ENCODE data around the gene ENDOV.

Gene ENDOV

DNA sequence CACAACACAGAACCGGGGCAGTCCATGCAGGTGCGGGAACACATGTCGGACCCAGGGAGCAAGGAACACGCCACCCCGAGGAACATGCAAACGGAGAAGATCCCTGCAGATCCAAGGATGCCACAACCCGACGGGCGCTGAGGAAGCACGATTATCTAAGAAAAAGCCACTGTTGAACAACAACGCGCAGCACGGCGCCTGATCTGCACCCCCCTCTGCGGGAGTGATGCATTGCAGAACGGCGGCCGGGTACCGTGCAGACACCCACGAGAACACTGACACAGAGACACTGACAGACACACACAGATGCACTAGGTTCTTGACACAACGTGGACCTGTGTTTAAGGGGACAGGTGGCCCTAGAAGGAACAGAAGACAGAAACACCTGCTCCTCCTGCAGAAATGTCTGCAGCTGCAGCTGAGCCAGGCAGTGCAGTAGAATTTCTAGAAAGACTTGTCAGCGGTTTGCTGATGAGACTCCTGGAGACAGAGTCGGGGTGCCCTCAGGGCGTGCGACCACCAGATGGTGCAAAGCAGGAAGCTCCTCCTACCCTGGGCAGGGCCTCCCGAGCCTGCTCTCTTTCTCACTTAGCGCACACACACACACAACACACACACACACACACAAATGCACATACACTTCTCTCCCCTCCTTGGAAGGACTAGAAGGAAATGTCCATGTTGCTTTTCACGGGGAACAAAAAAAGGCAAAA lies 54.0 kb downstream of the ENDOV start:
- Mint-ChIP-seq H3K4me3 (no peak overlapping the region), H3K9me3 (no peaks in the 10 kb centered on the region), H3K27ac (no peak overlapping the region), H3K36me3 (ENCODE audit: insufficient read depth) (peaks cover 3% of the 10 kb centered on the region), H3K4me1 (ENCODE audit: low read depth in 2 of 2) (peaks cover 13 to 18% of the 10 kb centered on the region in 2 donors), H3K27me3 (peaks cover 66 to 100% of the 10 kb centered on the region in 2 donors)
- no peak for DNase-seq
- ATAC-seq (replicated peaks): no peak

GRCh38 chr17:80469667-80470066 lies 54.7 kb downstream of the ENDOV start:
- H3K27me3 Mint-ChIP-seq: peaks cover 73 to 100% of the 10 kb centered on the region in 2 donors

GRCh38 chr17:80470603-80471002 lies 55.6 kb downstream of the ENDOV start:
- Mint-ChIP-seq H3K36me3 (ENCODE audit: insufficient read depth) (peaks cover 3% of the 10 kb centered on the region), H3K9me3 (no peaks in the 10 kb centered on the region), H3K27ac (no peak overlapping the region), H3K4me3 (no peak overlapping the region), H3K27me3 (peaks cover 68 to 100% of the 10 kb centered on the region in 2 donors), H3K4me1 (ENCODE audit: low read depth in 2 of 2) (peaks cover 21 to 28% of the 10 kb centered on the region in 2 donors)
- ATAC-seq (replicated peaks): no peak
- no peak for DNase-seq

More at GRCh38 chr17:80469667-80470066, 54.7 kb downstream of the ENDOV start:
- Mint-ChIP-seq H3K4me3 (no peak overlapping the region), H3K27ac (no peak overlapping the region), H3K36me3 (ENCODE audit: insufficient read depth) (peaks cover 3% of the 10 kb centered on the region), H3K9me3 (no peaks in the 10 kb centered on the region), H3K4me1 (ENCODE audit: low read depth in 2 of 2) (peaks cover 17 to 20% of the 10 kb centered on the region in 2 donors)
- DNase-seq (no peak), ATAC-seq (replicated peaks) (no peak)

DNA sequence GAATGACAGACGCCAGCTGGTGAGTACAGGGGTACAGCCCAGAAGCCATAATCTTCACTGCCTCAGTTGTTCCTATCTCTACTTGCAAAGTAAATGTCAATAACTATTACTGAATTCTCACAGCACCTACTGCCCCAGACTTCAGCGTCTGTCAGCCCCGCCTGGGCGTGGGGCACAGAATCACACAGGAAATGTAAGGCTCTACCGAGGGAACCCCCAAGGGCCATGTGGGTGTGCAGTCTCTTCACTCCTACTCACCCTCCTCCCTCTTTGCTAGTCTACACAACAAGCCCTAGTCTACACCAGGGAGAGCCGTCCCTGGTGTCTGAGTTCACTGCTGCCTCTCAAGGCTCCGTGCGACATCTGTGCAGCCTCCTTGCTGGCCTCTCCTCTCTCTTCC lies 57.0 kb downstream of the ENDOV start:
- Mint-ChIP-seq H3K27me3 (peaks cover 61 to 90% of the 10 kb centered on the region in 2 donors), H3K9me3 (no peaks in the 10 kb centered on the region), H3K27ac (peak overlapping the region; percentile 87 to 88), H3K36me3 (ENCODE audit: insufficient read depth) (peaks cover 3% of the 10 kb centered on the region), H3K4me1 (ENCODE audit: low read depth in 2 of 2) (peaks cover 21 to 28% of the 10 kb centered on the region in 2 donors), H3K4me3 (peak overlapping the region; percentile 53 to 61)
- DNase-seq (peak; percentile 36 to 49 (median 48)), ATAC-seq (replicated peaks) (peak; percentile 92)

DNA sequence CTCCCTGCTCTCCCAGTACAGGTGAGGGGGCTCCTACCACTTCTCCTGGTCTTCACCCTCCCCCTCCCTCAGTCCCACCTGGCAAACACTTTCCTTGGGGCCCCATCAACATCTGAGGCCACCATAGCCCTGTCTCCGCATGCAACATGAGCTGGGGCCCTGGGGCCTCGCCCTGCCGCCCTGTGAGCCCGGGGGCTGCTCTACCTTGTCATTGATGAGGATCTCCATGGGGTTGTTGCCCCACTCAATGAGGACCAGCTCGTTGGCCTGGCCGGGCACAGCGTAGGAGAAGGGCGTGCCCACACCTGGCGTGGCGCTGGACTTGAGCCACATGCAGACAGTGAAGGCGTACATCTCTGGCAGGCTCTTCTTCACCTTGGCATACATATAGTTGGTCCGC lies 58.0 kb downstream of the ENDOV start:
- Mint-ChIP-seq H3K27me3 (peaks cover 51 to 79% of the 10 kb centered on the region in 2 donors), H3K9me3 (no peaks in the 10 kb centered on the region), H3K36me3 (ENCODE audit: insufficient read depth) (peaks cover 3% of the 10 kb centered on the region), H3K27ac (no peak overlapping the region), H3K4me1 (ENCODE audit: low read depth in 2 of 2) (peaks cover 21 to 28% of the 10 kb centered on the region in 2 donors), H3K4me3 (no peak overlapping the region)
- DNase-seq (no peak), ATAC-seq (replicated peaks) (no peak)

- no peak overlapping the region for H3K27ac Mint-ChIP-seq
- peaks cover 3% of the 10 kb centered on the region for H3K36me3 Mint-ChIP-seq (ENCODE audit: insufficient read depth)
- no peak for ATAC-seq (replicated peaks)
- H3K4me3 Mint-ChIP-seq: no peak overlapping the region
- DNase-seq: no peak
- peaks cover 44 to 72% of the 10 kb centered on the region in 2 donors for H3K27me3 Mint-ChIP-seq
- H3K4me1 Mint-ChIP-seq (ENCODE audit: low read depth in 2 of 2): peaks cover 21 to 26% of the 10 kb centered on the region in 2 donors
- no peaks in the 10 kb centered on the region for H3K9me3 Mint-ChIP-seq
Observed at GRCh38 chr17:80473701-80474100, 58.7 kb downstream of the ENDOV start.

DNA sequence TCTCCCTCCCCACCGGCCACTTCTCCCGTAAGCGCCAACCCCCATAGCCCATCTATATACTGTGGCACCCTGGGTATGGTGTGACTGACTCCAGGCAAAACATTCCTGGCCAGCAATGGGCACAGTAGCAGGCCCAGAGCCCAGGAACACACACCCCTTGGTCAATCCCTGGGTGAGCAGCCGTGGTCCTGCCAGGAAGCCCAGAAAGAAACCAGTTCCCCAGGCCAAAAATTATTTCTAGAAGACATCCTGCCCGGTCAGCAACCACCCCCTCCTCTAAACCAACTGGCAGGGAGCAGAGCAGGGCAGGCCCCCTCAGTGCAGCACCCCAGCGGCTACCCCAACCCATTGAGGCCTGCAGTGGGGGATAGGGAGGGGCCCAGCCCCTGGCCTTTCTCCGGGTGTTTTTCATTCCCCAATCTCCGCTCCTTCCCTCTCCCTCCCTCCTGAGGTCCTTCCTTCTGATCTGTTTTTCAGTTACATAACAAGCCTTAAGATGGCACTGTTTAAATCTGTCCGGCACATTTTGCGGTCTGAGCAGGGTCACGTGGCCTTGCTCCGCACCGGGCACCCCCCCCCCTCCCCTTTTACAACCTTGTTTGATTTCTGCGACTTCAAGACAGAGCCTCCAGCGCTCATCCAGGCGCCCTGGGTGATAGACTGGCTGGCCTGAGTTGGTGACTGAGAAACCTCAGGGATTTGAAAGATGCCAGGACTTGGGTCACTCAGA lies 59.4 kb downstream of the ENDOV start:
- H3K27me3 Mint-ChIP-seq: peaks cover 45 to 72% of the 10 kb centered on the region in 2 donors
- H3K4me3 Mint-ChIP-seq: peak overlapping the region; percentile 73 to 75
- no peak for DNase-seq
- H3K9me3 Mint-ChIP-seq: no peaks in the 10 kb centered on the region
- no peak for ATAC-seq (replicated peaks)
- peaks cover 21 to 26% of the 10 kb centered on the region in 2 donors for H3K4me1 Mint-ChIP-seq (ENCODE audit: low read depth in 2 of 2)
- no peak overlapping the region for H3K27ac Mint-ChIP-seq
- peaks cover 3% of the 10 kb centered on the region for H3K36me3 Mint-ChIP-seq (ENCODE audit: insufficient read depth)

- peaks cover 3% of the 10 kb centered on the region for H3K36me3 Mint-ChIP-seq (ENCODE audit: insufficient read depth)
- peaks cover 21 to 26% of the 10 kb centered on the region in 2 donors for H3K4me1 Mint-ChIP-seq (ENCODE audit: low read depth in 2 of 2)
- no peak for ATAC-seq (replicated peaks)
- no peak overlapping the region for H3K27ac Mint-ChIP-seq
- no peaks in the 10 kb centered on the region for H3K9me3 Mint-ChIP-seq
- H3K4me3 Mint-ChIP-seq: peak overlapping the region; percentile 73 to 75
- peaks cover 52 to 72% of the 10 kb centered on the region in 2 donors for H3K27me3 Mint-ChIP-seq
- no peak for DNase-seq
Observed at GRCh38 chr17:80474961-80475909, 60.3 kb downstream of the ENDOV start.

DNA sequence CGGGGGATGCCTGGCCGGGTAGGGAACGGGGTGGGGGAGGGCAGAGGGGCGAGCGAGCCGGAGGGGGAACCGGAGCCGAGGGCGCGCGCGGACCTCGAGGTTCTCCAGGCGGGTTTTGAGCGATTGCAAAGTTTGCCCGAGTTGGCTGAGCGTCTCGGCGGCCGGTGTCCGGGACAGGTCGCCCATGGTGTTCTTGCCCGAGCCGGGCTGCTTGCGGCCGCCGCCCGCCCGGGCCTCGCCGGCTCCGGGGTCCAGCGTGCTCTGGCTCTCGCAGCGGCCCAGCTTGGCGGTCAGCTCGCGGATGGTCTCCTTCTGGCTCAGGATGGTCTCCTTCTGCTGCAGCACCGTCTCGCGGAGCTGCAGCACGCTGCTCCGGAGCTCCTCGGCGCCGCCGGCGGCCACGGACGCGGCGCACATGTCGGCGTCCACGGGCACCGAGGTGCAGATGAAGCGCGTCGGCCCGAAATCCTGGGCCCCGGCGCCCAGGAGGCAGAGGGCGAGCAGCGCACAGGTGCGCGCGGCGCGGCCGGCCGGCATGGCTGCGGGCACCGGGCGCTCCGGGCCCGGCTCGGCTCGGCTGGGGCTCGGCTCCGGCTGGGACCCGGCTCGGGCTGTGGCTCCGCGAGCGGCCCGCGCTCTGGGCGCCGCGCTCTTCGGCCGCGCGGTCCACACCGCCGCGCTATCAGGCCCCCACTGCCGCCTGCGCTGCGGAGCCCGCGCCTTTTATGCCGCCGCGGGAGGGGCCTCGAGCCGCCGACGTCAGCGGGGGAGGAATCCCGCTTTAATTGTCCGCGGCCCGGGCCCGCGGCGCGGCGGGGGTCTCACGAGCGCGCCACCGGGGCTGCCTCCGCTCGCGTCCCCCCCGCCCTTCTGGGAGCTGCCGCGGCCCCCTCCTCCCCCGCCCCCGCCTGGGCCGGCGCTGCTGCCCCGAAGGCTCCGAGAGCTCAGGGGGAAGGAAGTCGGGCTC lies 61.2 kb downstream of the ENDOV start, which contains the start of gene NPTX1:
Gene NPTX1, minus strand, starts transcription at position 698 of the 967 bp plus-strand sequence. Its CDS starts 161 bp downstream, at position 537.
- Mint-ChIP-seq H3K4me1 (ENCODE audit: low read depth in 2 of 2) (peaks cover 21 to 24% of the 10 kb centered on the region in 2 donors), H3K4me3 (peak within 1 kb of the TSS; percentile 73 to 75), H3K9me3 (no peaks in the 10 kb centered on the region), H3K27me3 (peaks cover 54 to 72% of the 10 kb centered on the region in 2 donors), H3K27ac (no peak within 1 kb of the TSS), H3K36me3 (ENCODE audit: insufficient read depth) (peaks cover 3% of the 10 kb centered on the region)
- DNase-seq (no peak), ATAC-seq (replicated peaks) (peak; percentile 14)

DNA sequence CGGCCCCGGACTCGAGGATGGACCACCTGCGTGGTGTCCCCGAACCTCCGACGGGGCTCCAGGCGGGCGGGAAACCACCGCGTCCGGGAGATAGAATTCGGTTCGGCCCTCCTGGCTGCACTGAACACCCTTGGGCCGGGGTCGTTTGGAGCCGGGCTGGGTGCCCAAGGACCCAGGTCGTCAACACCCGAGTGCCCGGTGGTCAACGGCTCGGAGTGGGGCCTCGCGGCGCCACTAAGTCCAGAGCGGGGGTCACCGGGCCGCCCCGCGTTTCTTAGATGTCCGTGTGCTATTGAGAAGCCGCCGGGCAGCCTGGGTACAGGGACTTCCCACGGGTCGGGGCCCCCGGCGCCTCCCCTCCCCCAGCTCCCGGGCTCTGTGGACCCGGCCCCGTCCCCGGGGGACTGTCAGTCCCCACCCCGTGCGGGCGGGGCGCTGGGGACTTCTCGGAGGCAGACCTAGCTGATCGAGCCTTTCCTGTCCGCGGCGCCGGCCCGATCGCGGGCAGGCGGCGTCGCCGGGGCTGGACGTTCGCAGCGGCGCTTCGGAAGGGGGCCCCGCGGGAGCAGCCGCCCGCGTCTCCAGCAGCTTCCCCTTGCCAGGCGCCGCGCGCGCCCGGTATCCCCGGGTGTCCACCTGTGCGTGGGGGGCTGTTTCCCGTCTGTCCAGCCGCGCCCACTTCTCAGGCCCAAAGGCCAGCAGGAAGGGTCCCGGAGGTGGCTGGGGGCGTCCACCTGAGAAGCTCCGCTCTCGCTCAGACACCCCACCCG lies 62.1 kb downstream of the ENDOV start:
- DNase-seq (no peak), ATAC-seq (replicated peaks) (no peak)
- peaks cover 3% of the 10 kb centered on the region for H3K36me3 Mint-ChIP-seq (ENCODE audit: insufficient read depth)
- H3K27ac Mint-ChIP-seq: no peak overlapping the region
- H3K9me3 Mint-ChIP-seq: no peaks in the 10 kb centered on the region
- peak overlapping the region in 1 of 2 donors; percentile 6 for H3K4me3 Mint-ChIP-seq
- H3K4me1 Mint-ChIP-seq (ENCODE audit: low read depth in 2 of 2): peaks cover 12 to 15% of the 10 kb centered on the region in 2 donors
- H3K27me3 Mint-ChIP-seq: peaks cover 48 to 72% of the 10 kb centered on the region in 2 donors

DNA sequence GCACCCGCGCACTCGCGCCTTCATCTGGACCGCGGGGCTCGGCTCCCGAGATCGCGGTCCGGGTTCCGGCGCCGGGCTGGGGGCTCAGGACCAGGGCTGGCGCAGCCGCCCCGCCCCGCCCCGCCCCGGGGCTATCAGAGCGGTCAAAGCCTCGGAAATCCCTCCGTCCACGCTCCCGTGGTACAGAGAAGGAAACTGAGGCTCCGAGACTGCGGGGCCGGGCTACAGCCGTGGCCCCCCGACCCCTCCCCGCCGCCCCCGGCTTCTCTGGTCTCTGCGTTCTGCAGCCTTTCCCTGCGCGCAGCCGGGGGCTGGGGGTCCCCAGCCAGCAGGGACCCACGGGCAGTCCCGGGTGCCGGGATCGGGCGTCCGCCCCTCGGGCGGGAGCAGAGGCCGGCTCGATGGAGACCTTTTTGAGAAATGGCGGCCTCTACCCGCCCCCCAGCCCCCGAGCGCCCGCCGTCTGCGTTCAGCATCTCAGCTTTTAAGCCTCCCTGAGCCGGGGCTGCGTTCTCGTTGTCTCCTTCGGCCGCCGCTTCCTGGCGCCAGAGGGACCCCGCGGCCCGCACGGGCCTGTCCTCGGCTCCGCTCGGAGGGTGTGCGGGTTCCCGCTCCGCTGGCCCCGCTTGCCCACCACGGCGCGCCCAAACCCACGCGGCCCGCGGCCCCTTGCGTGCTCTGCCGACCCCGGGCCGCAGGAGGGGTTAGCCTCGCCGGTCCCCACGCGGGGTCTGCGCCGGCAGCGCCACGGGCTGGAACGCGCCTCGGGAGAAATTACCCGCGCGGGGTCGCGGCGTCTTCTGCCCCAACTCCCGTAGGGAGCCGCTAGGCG lies 62.9 kb downstream of the ENDOV start:
- Mint-ChIP-seq H3K27ac (no peak overlapping the region), H3K36me3 (ENCODE audit: insufficient read depth) (no peaks in the 10 kb centered on the region), H3K27me3 (peaks cover 51 to 72% of the 10 kb centered on the region in 2 donors), H3K4me3 (no peak overlapping the region), H3K9me3 (no peaks in the 10 kb centered on the region), H3K4me1 (ENCODE audit: low read depth in 2 of 2) (peaks cover 8 to 11% of the 10 kb centered on the region in 2 donors)
- ATAC-seq (replicated peaks) (no peak), DNase-seq (no peak)
